ENCODE measurements around the gene KRTCAP2.
"Not testable (repeated sequence)": the region's sequence is repeated elsewhere in the genome, so short reads cannot be mapped to it uniquely, and the experiment has no call there.

- TF ChIP-seq CTCF, POLR2A (IDR thresholded peaks at IDR 0.05): not testable (repeated sequence)
Observed at GRCh38 chr1:155212051-155212440, 38.9 kb upstream of the KRTCAP2 start.
